ENCODE results near the gene TSKU. TPM values are rescaled to one million over a fixed set of nuclear protein-coding genes. Genes with fewer than 3 reads are reported as not detected.

The TSKU gene
- total and polyA plus RNA-seq, 2 experiments from 2014 or later: 11.7 to 31.1 TPM

GRCh38 chr11:76765863-76766350, 17.2 kb upstream of the TSKU start:
- no peak overlapping the region for H2AFZ ChIP-seq
- Mint-ChIP-seq H3K9me3 (no peaks in the 10 kb centered on the region; the same call in 2 of the 3 replicates), H3K36me3 (ENCODE audit: low read depth) (no peaks in the 10 kb centered on the region; the same call in 2 of the 3 replicates), H3K4me1 (peaks cover 35% of the 10 kb centered on the region), H3K27me3 (ENCODE audit: insufficient read depth, low read depth, poor library complexity) (peaks cover 10% of the 10 kb centered on the region), H3K4me3 (no peak overlapping the region), H3K27ac (no peak overlapping the region)
- ATAC-seq (no peak), DNase-seq (ENCODE audit: low spot score) (no peak)
- H3K4me3 ChIP-seq: no peak overlapping the region
- H3K27ac ChIP-seq (ENCODE audit: low read depth): no peak overlapping the region
- H4K20me1 ChIP-seq (replicated peaks; ENCODE audit: insufficient read depth): no peaks in the 10 kb centered on the region
- TF ChIP-seq EZH2phosphoT487 (IDR thresholded peaks at IDR 0.05; ENCODE audit: unreplicated experiment) (no peak), NANOG (IDR thresholded peaks at IDR 0.05; ENCODE audit: borderline replicate concordance) (no peak), ZNF114 (CRISPR knock-in tag; IDR thresholded peaks at IDR 0.05) (no peak), STAT1 (IDR thresholded peaks at IDR 0.05; ENCODE audit: unreplicated experiment) (no peak), EZH2 (IDR thresholded peaks at IDR 0.05; ENCODE audit: low read depth, unreplicated experiment) (no peak), REST (IDR thresholded peaks at IDR 0.05; ENCODE audit: unreplicated experiment) (no peak)
- TF ChIP-seq, protein P1, sequence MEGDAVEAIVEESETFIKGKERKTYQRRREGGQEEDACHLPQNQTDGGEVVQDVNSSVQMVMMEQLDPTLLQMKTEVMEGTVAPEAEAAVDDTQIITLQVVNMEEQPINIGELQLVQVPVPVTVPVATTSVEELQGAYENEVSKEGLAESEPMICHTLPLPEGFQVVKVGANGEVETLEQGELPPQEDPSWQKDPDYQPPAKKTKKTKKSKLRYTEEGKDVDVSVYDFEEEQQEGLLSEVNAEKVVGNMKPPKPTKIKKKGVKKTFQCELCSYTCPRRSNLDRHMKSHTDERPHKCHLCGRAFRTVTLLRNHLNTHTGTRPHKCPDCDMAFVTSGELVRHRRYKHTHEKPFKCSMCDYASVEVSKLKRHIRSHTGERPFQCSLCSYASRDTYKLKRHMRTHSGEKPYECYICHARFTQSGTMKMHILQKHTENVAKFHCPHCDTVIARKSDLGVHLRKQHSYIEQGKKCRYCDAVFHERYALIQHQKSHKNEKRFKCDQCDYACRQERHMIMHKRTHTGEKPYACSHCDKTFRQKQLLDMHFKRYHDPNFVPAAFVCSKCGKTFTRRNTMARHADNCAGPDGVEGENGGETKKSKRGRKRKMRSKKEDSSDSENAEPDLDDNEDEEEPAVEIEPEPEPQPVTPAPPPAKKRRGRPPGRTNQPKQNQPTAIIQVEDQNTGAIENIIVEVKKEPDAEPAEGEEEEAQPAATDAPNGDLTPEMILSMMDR (conservative IDR thresholded peaks at IDR 0.05; ENCODE audit: low read depth in 2 of 2): no peak
- no peaks in the 10 kb centered on the region for H3K79me2 ChIP-seq (replicated peaks; ENCODE audit: insufficient read depth)
- H3K9me2 ChIP-seq (ENCODE audit: insufficient read depth): no peaks in the 10 kb centered on the region
- H3F3A ChIP-seq (replicated peaks; ENCODE audit: low read depth): no peaks in the 10 kb centered on the region
- peaks cover 22% of the 10 kb centered on the region for H3K4me1 ChIP-seq (ENCODE audit: insufficient read depth)
- H3K36me3 ChIP-seq (ENCODE audit: insufficient read depth): no peaks in the 10 kb centered on the region
- H3K27me3 ChIP-seq (ENCODE audit: insufficient read depth): no peaks in the 10 kb centered on the region
- H3K4me2 ChIP-seq: no peak overlapping the region

GRCh38 chr11:76766521-76766920, 16.6 kb upstream of the TSKU start:
- Histone ChIP-seq H3K4me3 (no peak overlapping the region), H3K27ac (ENCODE audit: low read depth) (no peak overlapping the region), H4K20me1 (replicated peaks; ENCODE audit: insufficient read depth) (no peaks in the 10 kb centered on the region), H3K27me3 (ENCODE audit: insufficient read depth) (no peaks in the 10 kb centered on the region), H3K4me1 (ENCODE audit: insufficient read depth) (peaks cover 27% of the 10 kb centered on the region), H3K79me2 (replicated peaks; ENCODE audit: insufficient read depth) (no peaks in the 10 kb centered on the region), H3F3A (replicated peaks; ENCODE audit: low read depth) (no peaks in the 10 kb centered on the region), H3K36me3 (ENCODE audit: insufficient read depth) (no peaks in the 10 kb centered on the region), H3K9me2 (ENCODE audit: insufficient read depth) (no peaks in the 10 kb centered on the region), H2AFZ (no peak overlapping the region), H3K4me2 (no peak overlapping the region)
- ATAC-seq (no peak), DNase-seq (ENCODE audit: low spot score) (no peak)
- H3K27ac Mint-ChIP-seq: no peak overlapping the region
- no peaks in the 10 kb centered on the region; the same call in 2 of the 3 replicates for H3K36me3 Mint-ChIP-seq (ENCODE audit: low read depth)
- peaks cover 42% of the 10 kb centered on the region for H3K4me1 Mint-ChIP-seq
- no peak overlapping the region for H3K4me3 Mint-ChIP-seq
- peaks cover 15% of the 10 kb centered on the region for H3K27me3 Mint-ChIP-seq (ENCODE audit: insufficient read depth, low read depth, poor library complexity)
- no peaks in the 10 kb centered on the region; the same call in 2 of the 3 replicates for H3K9me3 Mint-ChIP-seq
- TF ChIP-seq REST (IDR thresholded peaks at IDR 0.05; ENCODE audit: unreplicated experiment): no peak
- no peak for TF ChIP-seq NANOG (IDR thresholded peaks at IDR 0.05; ENCODE audit: borderline replicate concordance)
- no peak for TF ChIP-seq JUNB (IDR thresholded peaks at IDR 0.05; ENCODE audit: unreplicated experiment)

Measured in GM23338 (cell line).